ENCODE data around the gene PDE4A.
A peak's percentile ranks its signal among the peaks of the same experiment; 100 is the strongest.

- TF ChIP-seq CTCF (IDR thresholded peaks at IDR 0.05; ENCODE audit: low read length) = peak; percentile 80
- no peak for TF ChIP-seq EZH2 (IDR thresholded peaks at IDR 0.05; ENCODE audit: borderline replicate concordance, low read length)
Observed at GRCh38 chr19:10505583-10506229, 85.4 kb downstream of the PDE4A start.
